ENCODE results near the gene LENG8.

GRCh38 chr19:54470991-54471782 lies 22.2 kb downstream of the LENG8 start:
- TF ChIP-seq POLR2A (IDR thresholded peaks at IDR 0.05) = peak in 1 of 4 donors; percentile 21
- no peak for TF ChIP-seq CTCF (IDR thresholded peaks at IDR 0.05)
- TF ChIP-seq POLR2AphosphoS5 (IDR thresholded peaks at IDR 0.05) = peak in 1 of 2 donors; percentile 72
- no peak for TF ChIP-seq EP300 (IDR thresholded peaks at IDR 0.05)

All from upper lobe of left lung (tissue), 4 donors.